HG02623 (cell line): ENCODE data around the gene TMEM219.
"Not testable (repeated sequence)": the region's sequence is repeated elsewhere in the genome, so short reads cannot be mapped to it uniquely, and the experiment has no call there.

Source experiments
- ATAC-seq: cut with Tn5 transposase; IDR thresholded peaks from one replicate; pipeline ENCODE4 v1.9.1; 2021; ENCODE audit warnings: moderate library complexity; ENCODE audit not compliant: unreplicated experiment

Gene TMEM219

DNA sequence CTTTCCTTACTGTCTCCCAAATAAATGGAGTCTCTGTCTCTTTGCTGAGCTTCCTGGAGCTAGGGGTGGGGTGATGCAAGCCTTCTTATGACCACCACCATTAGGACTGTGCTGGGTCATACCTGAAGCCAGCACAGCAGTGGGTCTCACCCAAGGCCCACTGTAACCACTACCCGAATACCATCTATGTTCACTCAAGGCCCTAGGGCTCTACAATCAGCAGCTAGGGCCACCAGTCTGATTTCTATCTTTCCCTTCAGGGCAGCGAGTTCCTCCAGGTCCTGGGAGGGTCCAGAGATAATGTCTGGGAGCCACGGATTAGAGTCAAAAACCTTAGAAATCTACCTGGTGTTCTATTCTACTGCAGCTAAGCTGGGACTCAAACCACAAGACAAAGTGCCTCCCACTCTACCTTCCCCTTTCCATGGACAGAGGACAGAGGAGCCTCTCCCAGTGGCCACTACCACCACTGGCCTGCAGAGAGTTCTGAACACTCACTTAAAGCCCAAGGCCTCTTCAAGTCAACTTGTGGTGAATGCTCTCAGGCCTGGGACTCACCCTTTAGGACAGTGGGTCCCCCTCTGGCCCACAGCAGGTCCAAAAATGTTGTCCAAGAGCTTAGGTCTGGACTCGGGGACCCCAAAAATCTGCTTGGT lies 10.9 kb upstream of the TMEM219 start:
- ATAC-seq: no peak

DNA sequence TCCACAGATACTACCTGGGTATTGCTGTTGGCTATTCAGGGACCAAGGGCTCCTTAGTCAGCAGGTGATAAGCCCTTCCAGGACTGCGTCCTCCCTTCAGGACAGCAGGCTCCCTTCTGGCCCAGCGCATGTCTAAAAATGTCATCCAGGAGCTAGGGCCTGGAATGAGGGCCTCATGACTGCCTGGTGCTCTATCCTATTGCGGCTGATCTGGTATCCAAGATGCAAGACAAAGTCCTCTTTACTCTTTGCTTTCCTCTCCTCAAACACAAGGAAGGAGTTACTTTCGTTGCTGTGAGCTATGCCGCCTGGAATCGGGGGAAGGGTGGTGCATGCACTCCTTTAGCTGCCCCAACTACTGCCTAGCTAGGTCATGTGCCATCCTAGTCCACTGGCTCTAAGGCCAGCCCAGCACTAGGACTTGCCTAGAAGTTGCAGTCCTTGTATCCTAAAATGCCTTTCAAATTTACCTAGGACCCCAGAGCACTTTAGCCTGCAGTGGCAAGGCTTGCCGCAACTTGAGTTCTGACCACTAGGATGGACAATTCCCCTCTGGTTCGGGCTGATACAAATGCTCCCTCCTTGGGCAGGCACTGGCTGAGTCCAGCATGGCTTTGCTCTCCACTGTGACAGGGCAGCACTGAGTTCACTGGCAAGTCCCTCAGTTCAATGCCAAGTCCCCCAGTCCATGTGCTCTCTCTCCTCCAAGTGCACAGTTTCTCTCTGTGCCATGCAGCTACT lies 10.1 kb upstream of the TMEM219 start:
- ATAC-seq: no peak

- no peak for ATAC-seq
Measured at GRCh38 chr16:29958756-29959155, 3.1 kb upstream of the TMEM219 start.

GRCh38 chr16:29959293-29959692 lies 2.6 kb upstream of the TMEM219 start:
- no peak for ATAC-seq

DNA sequence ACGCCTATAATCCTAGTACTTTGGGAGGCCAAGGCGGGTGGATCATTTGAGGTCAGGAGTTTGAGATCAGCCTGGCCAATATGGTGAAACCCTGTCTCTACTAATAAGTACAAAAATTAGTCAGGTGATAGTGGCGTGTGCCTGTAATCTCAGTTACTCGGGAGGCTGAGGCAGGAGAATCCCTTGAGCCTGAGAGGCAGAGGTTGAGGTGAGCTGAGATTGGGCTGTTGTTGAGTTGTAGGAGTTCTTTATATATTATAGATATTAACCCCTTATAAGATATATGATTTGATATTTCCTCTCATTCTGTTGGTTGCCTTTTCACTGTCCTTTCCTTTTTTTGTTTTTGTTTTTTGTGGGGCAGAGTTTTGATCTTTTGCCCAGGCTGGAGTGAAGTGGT lies 2.1 kb upstream of the TMEM219 start:
- not testable (repeated sequence) for ATAC-seq

GRCh38 chr16:29961127-29961478 lies 776 bp upstream of the TMEM219 start:
- no peak for ATAC-seq

GRCh38 chr16:29962344-29962994 lies 590 bp downstream of the TMEM219 start:
- no peak for ATAC-seq

DNA sequence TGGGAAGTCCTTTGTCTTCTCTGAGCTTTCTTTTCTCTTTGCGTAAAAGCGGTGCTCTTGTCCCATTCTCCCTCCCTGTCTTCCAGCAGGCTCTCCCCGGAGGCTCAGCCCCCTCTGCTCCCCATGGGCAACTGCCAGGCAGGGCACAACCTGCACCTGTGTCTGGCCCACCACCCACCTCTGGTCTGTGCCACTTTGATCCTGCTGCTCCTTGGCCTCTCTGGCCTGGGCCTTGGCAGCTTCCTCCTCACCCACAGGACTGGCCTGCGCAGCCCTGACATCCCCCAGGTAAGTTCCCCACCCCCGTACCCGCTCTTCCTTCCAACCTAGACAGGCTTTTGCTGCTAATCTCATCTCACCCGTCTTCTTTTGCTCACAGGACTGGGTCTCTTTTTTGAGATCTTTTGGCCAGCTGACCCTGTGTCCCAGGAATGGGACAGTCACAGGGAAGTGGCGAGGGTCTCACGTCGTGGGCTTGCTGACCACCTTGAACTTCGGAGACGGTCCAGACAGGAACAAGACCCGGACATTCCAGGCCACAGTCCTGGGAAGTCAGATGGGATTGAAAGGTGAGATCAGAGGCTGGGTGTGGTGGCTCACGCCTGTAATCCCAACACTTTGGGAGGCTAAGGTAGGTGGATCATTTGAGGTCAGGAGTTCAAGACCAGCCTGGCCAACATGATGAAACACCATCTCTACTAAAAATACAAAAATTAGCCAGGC lies 1.3 kb downstream of the TMEM219 start:
- no peak for ATAC-seq

DNA sequence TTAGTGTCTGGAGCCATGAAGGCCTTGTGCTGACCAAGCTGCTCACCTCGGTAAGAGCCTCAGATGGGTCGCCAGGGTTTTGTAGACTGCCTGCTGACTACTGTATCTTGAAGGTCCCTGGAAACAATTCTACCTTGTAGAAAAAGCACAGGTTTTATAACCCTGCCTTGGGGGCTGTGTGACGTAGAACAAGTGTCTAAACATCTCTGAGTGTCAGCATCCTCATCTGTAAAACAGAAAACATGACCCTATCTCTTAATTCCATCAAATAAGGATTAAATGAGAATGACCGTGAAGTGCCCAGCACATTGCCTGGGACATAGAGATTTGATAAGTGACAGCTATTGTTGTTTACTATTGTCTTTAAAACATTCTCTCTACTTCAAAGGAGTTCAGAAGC lies 6.3 kb downstream of the TMEM219 start:
- no peak for ATAC-seq

GRCh38 chr16:29971304-29971703 lies 9.4 kb downstream of the TMEM219 start:
- no peak for ATAC-seq

- no peak for ATAC-seq
Measured at GRCh38 chr16:29972500-29972899, 10.6 kb downstream of the TMEM219 start.

- no peak for ATAC-seq
Measured at GRCh38 chr16:29972992-29973383, 11.1 kb downstream of the TMEM219 start.

DNA sequence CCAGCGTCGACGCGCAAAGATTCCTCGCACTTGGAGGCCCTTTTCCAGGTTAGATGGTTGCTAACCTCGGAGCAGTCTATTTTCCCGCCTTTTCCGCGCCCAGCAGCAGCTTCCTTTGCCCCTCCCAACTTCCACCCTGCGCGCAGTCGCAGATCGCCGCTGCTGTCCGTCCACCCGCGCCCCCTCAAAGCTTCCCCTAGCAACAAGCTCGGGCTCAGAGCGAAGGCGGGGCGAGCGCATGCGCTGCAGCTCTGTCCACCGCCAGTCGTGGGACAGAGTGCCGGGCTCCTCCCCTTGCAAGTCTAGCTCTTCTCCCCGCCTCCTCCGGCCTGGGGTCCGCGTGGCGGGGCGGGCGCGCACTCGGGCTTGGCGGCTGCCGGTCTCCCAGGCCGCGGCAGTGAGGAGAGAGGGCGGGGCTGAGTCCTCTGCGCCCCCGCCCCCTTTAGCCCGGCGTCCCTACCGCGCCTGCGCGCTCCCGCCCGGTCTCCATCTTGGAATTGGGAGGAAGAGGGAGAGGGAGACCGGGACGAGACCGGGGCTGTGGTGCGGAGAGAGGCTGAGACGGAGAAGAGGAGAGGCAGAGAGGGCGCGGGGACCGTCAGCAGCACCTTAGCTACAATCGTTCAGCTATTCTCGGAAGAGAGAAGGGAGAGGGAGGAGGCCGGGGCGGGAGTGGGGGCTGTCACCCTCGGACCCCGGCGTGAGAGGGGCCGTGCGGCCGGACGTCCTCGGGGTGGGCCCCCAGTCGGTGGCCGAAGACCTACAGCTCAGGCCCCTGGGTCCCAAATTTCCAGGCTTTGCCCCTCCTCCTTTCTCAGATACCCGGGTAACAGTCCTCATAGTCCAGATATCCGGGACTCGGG lies 11.7 kb downstream of the TMEM219 start, which contains the start of gene TAOK2:
TAOK2 (plus strand) TSS at position 485 of the 863 bp plus-strand sequence. CDS start 3,905 bp downstream, outside the sequence.
- ATAC-seq: peak; percentile 84

GRCh38 chr16:29974291-29975133 lies 12.6 kb downstream of the TMEM219 start:
- ATAC-seq: no peak

DNA sequence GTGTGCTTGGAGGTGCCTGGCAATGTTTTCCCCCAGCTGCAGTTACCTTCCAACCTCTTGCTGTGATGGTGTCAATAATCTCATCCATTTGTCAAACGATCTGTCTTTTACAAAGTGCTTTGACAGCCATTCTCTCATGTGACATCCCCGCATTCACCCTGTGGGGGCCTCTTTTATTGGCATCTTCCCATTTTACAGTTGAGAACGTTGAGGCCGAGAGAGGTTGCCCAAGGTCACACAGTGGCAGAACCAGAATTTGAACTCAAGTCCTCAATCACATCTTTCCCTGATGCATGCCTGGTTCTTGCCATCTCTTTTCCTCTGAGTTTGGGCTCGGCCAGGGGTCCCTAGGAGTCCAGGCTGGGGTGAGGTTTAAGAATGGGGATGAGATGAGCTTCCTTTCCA lies 13.3 kb downstream of the TMEM219 start:
- ATAC-seq: no peak

DNA sequence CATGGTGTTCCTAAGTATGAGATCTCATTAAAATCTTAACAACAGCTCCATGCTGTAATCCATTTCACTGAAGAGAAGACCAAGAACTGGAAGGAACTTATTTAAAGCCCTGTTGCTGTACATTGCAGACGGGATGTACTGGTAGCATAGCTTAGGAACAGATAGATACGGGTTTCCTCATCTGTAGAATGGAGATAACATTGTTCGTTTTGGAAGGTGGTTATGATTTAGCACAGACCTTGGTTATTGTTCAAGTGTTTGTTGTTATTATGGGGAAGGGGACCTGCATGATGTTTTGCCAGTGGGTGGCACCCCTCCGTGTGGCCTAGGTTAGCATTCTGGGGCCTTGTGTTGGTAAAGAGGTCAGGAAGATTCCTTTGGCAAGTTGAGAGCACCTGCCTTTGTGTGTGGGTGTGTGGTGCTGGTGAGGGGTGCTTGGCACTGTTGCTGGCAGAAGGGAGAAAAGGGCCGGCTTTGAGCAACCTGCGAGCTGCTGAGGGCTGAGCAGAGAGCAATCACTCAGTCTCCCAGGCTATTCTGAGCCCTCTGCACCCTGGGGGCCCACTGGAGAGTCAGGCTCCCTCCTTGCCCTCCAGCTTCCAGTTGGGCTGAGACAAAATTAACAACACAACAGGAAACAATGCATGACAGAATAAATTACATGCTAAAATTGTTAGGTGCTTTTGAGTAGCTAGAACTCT lies 14.1 kb downstream of the TMEM219 start:
- no peak for ATAC-seq

- no peak for ATAC-seq
Measured at GRCh38 chr16:29977063-29977825, 15.4 kb downstream of the TMEM219 start.

DNA sequence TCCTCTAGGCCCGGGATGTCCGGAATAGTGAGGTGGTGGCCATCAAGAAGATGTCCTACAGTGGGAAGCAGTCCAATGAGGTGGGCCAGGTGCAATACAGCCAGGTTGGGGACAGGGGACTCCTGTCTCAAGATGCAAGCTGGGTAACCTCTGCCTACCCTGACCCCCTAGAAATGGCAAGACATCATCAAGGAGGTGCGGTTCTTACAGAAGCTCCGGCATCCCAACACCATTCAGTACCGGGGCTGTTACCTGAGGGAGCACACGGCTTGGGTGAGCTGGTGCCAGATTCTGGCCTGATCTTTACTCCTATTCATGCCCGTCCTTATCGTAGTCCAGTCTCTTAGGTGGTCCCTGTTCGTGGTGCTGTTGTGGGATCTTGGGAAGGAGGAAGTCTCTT lies 16.2 kb downstream of the TMEM219 start:
- ATAC-seq: no peak
